Prostate gland (tissue), 2 donors: Measurements from ENCODE around the gene MAP2K7.

ENCODE experiments used
- CTCF ChIP-seq, 4 experiments: fragments of 200-600 bp in 2 of 4; fragments of 450-650 bp in 2 of 4; sonication (generic) in 2 of 4; IDR thresholded peaks; 1 replicate in 3 of 4; 2 replicates in 1 of 4; pipeline ENCODE4 v1.5.1; 2016 to 2019; ENCODE audit warnings: antibody characterized with exemption in 4 of 4, mild to moderate bottlenecking in 2 of 4, moderate library complexity in 2 of 4
- POLR2A ChIP-seq: fragments of 450-650 bp; IDR thresholded peaks from one replicate; pipeline ENCODE4 v1.6.1; 2016; ENCODE audit warnings: antibody characterized with exemption, mild to moderate bottlenecking

GRCh38 chr19:7868326-7868670, 35.4 kb upstream of the MAP2K7 start:
- TF ChIP-seq CTCF (IDR thresholded peaks at IDR 0.05): no peak
- TF ChIP-seq POLR2A: no peak
